GM18505 (cell line): ENCODE data around the gene QSER1.

Experiments
- ATAC-seq: cut with Tn5 transposase; IDR thresholded peaks from one replicate; pipeline ENCODE4 v1.9.1; 2021; ENCODE audit not compliant: unreplicated experiment
- POLR2A ChIP-seq: IDR thresholded peaks from 4 replicates; pipeline ENCODE4 v1.6.1; 2011; ENCODE audit warnings: borderline replicate concordance; ENCODE audit not compliant: insufficient read depth, insufficient read length; ENCODE audit errors: extremely low read depth

QSER1 gene

DNA sequence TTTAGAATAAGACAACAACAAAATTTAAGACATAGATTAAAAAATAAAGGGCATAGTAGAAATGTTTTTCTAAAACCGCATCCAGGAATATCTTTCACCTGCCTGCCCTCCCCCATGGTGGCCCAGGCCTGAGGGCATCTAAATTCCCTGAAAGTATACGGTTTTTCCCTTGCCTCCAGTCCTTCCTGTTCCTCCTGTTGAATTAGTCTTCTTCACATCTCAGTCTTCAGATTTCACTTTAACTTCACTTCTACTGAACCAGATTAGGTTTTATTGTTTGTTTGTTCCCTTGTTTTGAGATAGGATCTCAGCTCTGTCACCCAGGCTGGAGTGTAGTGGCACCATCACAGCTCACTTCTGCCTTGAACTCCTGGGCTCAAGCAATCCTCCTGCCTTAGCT is 90.0 kb downstream of the QSER1 start:
- ATAC-seq = no peak
- no peak for TF ChIP-seq POLR2A

DNA sequence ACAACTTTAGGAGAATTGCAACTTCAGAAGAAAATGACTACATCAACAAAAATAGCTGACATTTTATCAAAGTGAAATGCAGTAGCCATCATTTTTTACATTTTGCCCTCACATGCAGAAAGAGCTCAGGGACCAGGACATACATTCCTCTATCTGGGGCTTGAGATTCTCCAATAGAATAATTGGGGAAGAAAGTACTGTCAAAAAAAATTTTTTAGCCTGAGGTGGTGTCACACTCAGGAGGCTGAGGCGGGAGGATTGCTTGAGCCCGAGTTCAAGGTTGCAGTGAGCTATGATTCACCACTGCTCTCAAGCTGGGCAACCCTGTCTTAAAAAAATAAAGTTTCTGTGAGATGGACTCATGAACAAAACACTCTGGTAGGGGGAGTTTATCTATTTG is 90.9 kb downstream of the QSER1 start:
- TF ChIP-seq POLR2A = no peak
- ATAC-seq = no peak

- ATAC-seq = no peak
- no peak for TF ChIP-seq POLR2A
Observed at GRCh38 chr11:32985600-32985999, 93.0 kb downstream of the QSER1 start.

DNA sequence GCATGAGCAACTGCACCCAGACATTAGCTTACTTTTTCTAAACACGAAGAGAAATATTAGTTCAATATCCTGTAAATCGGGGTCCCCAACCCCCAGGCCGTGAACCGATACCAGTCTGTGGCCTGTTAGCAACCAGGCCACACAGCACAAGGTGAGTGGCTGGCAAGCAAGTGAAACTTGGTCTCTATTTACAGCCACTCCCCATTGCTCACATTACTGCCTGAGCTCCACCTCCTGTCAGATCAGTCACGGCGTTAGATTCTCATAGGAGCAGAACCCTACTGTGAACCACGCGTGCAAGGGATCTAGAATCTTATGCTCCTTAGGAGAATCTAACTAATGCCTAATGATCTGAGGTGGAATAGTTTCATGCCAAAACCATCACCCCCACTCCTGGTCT is 95.2 kb downstream of the QSER1 start:
- ATAC-seq = no peak

GRCh38 chr11:32990481-32990880 is 97.9 kb downstream of the QSER1 start:
- no peak for TF ChIP-seq POLR2A
- ATAC-seq = no peak

More for the DNA sequence above, 95.2 kb downstream of the QSER1 start:
- TF ChIP-seq POLR2A = no peak

DNA sequence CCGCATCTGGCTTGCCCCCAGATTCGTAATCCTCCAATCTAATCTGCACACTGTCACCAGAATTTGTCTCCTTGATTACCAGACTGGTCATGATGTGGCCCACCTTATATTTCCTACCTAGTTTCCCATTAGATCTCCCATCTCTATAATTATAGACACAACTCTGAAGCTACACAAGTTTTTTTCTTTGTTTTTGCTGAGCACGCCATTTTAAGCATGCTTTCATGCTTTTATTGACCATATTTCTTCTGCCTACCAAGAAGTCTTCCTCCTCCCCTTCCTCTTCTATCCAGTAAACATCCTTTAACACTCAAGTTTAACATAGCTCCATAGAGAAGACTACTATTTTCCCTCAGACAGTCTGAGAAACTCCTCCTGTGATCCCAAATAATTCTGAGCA is 98.8 kb downstream of the QSER1 start:
- no peak for ATAC-seq
- no peak for TF ChIP-seq POLR2A

DNA sequence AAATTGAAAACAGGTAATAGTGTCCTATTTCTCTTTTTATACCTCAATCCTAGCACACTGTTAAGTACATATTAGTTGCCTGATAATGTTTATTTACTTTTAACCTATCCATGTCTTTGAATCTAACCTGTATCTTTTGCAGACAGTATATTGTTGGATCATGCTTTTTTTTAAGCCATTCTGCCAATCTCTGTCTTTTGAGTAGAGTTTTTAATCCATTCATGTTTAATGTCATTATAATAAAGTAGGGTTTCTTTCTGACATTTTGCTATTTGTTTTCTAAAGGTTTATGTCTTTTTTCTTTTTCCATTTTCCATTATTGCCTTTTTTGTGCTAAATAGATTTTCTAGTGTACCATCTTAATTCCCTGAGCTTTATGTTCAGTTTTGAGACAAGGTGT is 99.3 kb downstream of the QSER1 start:
- TF ChIP-seq POLR2A = no peak
- ATAC-seq = no peak

DNA sequence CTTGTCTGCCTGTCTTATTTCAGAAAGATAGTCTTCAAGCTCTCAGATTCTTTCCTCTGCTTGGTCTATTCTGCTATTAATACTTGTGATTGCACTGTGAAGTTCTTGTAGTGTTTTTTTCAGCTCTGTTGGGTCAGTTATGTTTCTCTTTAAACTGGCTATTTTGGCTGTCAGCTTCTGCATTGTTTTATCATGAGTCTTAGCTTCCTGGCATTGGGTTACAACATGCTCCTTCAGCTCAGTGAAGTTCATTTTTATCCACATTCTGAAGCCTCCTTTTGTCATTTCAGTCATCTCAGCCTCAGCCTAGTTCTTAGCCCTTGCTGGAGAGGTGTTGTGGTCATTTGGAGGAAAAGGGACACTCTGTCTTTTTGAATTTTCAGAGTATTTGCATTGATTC is 107.6 kb downstream of the QSER1 start:
- ATAC-seq = no peak
- TF ChIP-seq POLR2A = no peak

DNA sequence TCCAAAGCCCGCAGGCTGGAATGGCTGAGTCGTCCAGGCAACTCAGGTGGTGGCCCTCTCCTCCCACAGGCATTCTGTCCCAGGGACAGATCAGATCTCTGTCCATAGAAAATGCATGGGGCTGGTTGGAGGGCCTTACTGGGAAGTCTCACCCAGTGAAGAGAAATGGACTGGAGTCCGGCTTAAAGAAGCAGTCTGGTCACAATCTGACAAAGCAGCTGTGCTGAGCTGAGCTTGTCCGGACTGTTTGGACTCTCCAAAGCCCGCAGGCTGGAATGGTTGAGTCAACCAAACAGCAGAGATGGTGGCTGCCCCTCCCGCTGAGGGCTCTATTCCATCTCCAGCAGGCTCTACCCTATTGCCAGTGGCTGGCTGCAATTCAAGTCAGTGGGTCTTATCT is 108.7 kb downstream of the QSER1 start:
- TF ChIP-seq POLR2A = no peak
- no peak for ATAC-seq

DNA sequence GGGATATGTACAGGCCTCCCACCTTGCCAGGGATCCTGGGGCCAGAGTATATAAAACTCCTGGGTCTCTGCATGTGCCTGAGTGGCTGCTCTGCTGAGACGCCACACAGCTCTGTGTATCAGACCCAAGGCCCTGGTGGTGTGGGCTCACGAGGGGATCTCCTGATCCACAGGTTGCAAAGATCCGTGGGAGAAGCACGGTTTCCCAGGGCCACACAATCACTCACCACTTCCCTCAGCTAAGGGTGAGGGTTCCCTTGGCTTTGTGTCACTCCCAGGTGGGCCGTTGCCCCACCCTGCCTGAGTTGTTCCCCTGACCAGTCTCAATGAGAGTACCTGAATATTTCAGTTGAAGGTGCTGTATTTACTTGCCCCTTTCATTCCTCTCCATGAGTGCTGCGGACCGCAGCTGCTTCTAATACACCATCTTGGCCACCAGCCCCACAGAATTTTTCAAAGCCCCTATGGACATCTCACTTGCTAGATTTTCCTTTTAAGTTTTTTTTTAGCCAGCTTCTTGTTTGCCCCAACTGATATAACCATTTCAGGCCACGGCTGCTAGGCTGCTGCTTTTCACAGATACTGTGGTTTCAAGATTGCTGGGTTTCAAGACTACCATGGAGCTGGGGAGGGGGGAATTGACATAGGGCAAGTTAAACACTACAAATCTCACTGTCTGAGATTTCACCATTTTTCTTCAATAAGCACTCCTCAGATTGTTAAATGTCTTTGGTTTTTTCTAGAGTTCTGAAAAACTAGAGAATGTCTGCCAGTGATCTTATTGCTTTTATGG is 109.3 kb downstream of the QSER1 start:
- no peak for ATAC-seq
- no peak for TF ChIP-seq POLR2A

DNA sequence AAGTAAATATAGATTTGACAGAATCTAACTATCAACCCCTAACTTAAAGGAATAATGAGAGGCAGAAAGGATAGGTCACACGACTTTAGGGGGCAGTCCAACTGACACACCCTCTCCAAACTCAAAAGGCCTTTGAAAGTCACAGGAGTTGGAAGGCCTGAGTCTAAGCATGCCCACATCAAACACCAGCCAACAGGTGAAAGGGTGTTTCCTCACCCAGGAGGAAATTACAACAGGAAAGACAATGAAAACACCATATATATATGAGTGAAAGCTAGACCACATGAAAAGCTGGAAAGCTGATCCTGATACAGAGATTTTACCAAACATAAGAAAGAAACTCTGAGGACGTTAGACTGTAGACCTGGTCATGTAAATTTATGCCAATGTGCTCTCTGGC is 112.6 kb downstream of the QSER1 start:
- TF ChIP-seq POLR2A = no peak
- no peak for ATAC-seq

DNA sequence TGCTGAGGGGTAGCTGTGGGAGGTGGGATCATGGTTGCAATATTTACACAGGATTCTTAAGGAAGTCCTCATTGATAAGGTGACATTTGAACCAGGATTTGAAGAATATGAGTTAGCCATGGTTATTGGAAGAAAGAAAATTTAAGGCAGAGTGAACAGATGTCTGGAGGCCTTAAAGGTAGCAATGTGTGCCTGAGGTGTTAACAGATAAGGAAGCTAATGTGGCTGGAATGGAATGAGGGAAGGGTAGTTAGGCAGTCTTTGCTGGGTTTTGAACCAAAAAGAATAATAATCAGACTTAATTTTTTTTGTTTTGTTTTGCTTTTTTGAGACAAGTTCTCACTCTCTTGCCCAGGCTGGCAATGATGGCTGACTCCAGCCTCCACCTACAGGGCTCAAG is 113.4 kb downstream of the QSER1 start:
- TF ChIP-seq POLR2A = no peak
- ATAC-seq = no peak

GRCh38 chr11:33013755-33014154 is 121.1 kb downstream of the QSER1 start:
- TF ChIP-seq POLR2A = no peak
- ATAC-seq = no peak

- no peak for TF ChIP-seq POLR2A
- ATAC-seq = peak; percentile 44
Observed at GRCh38 chr11:33015621-33016551, 123.3 kb downstream of the QSER1 start, which contains the start of gene DEPDC7. DEPDC7 (plus strand) TSS chr11:33015878; CDS start chr11:33015956, 78 bp downstream.
